Heart right ventricle (tissue), 16 donors: Measurements from ENCODE around the gene IPO4. TPM values are rescaled to one million over a fixed set of nuclear protein-coding genes. Genes with fewer than 3 reads are reported as not detected.

Source experiments
- ATAC-seq, 8 donors: fragments of 200-7000 bp; cut with Tn5 transposase; one replicate each; pipeline ENCODE4 v1.9.1; 2020; ENCODE audit warnings: mild to moderate bottlenecking in 8 of 8, moderate library complexity in 8 of 8, moderate number of reproducible peaks in 1 of 8
- DNase-seq, 2 donors: peaks; one replicate each; pipeline ENCODE4 v3.0.0-alpha.2; 2020
- H3K27ac ChIP-seq, 10 donors: fragments of 200-600 bp; sonication (generic) in 2 of 10; one replicate each; pipeline versions ENCODE4 v1.5.0 to v1.8.0; 2020 to 2022; ENCODE audit warnings: mild to moderate bottlenecking in 3 of 10
- H3K27me3 ChIP-seq, 7 donors: fragments of 200-600 bp; one replicate each; pipeline ENCODE4 v1.8.0; 2021 to 2022; ENCODE audit warnings: mild to moderate bottlenecking in 2 of 7
- H3K36me3 ChIP-seq, 9 donors: fragments of 200-600 bp; sonication (generic) in 1 of 9; one replicate each; pipeline versions ENCODE4 v1.5.0 to v1.8.0; 2020 to 2022; ENCODE audit warnings: mild to moderate bottlenecking in 2 of 9
- H3K4me1 ChIP-seq, 9 donors: fragments of 200-600 bp; sonication (generic) in 1 of 9; one replicate each; pipeline versions ENCODE4 v1.5.0 to v1.8.0; 2020 to 2022; ENCODE audit warnings: mild to moderate bottlenecking in 4 of 9
- H3K4me3 ChIP-seq, 10 donors: fragments of 200-600 bp; sonication (generic) in 2 of 10; one replicate each; pipeline versions ENCODE4 v1.5.0 to v1.8.0; 2020 to 2022; ENCODE audit warnings: mild to moderate bottlenecking in 7 of 10, moderate library complexity in 2 of 10
- H3K9me3 ChIP-seq, 11 donors: fragments of 200-600 bp in 10 of 11; sonication (generic) in 2 of 11; one replicate each; pipeline versions ENCODE4 v1.5.0 to v1.8.0; 2013 to 2022; ENCODE audit warnings: mild to moderate bottlenecking in 2 of 11, control low read depth in 1 of 11, moderate library complexity in 1 of 11
- CTCF ChIP-seq, 9 donors: fragments of 200-600 bp; sonication (generic) in 2 of 9; IDR thresholded peaks; one replicate each; pipeline versions ENCODE4 v1.5.0 to v1.8.0; 2021 to 2022; ENCODE audit warnings: antibody characterized with exemption in 9 of 9, mild to moderate bottlenecking in 5 of 9, moderate library complexity in 1 of 9
- WGBS, 2 donors: extraction: QIAGEN DNeasy Blood & Tissue Kit; methylation state at CpG; one replicate each; pipeline ENCODE4 v1.1.7; 2013; ENCODE audit warnings: inconsistent platforms in 1 of 2; 5-methylcytosine and 5-hydroxymethylcytosine counted together
- intact Hi-C, 10 donors: fragments of 100-400 bp; cut with DNase I; formaldehyde crosslinking; loops; one replicate each; pipeline versions ENCODE4 v1.11.1 to v1.14.2; 2022
- polyA plus RNA-seq, 2 donors: library from polyadenylated mRNA; stranded (reverse); fragments of 200-250 nt; gene quantifications; one replicate each; pipeline ENCODE4 v1.2.3, GENCODE V29; 2013
- total RNA-seq, 10 donors: library from RNA; stranded (reverse); fragmentation: NEBNext Ultra II Directional in 3 of 10; extraction: Animal tissue kit (Norgen Biotek cat#: 25700) in 3 of 10; gene quantifications; one replicate each; pipeline versions ENCODE4 v1.2.1 to v1.2.4, GENCODE V29; 2021 to 2023
- donor health status: Arrhythmogenic right ventricular cardiomyopathy.
- donor health status: ischemic (EF 13 %, LVEDD 7.1; RV severe dilation, severe dysfunction).
- donor health status: healthy with polysubstance abuse.
- donor health status: DM: no; HTN: yes; CAD: no.
- donor health status: DM: no; HTN: no; CAD: no.
- donor health status: ischemic (EF 25% LVEDD 6.9; RV normal size, moderate dysfunction).
- donor health status: ischemic (EF 25% LVEDD 5.7; RV mildly dilated, moderate dysfunction).
- donor health status: healthy.
- donor health status: DM: yes; HTN: yes; CAD: no.
- donor health status: Ischemic cardiomyopathy.
- donor health status: ischemic (EF 35%, LVEDD 5.7; RV mildly dilated, moderate dysfunction).
- donor health status: nonischemic (EF 11% LVEDD 7.7; RV severe dilation, severe dysfunction).
- donor health status: DM: yes; HTN: yes; CAD: no.
- donor health status: PGD.
- donor health status: ischemic (EF 29% LVEDD 5.4; RV normal size, mild dysfunction).
- donor health status: nonischemic (EF 23%, LVEDD 6.1; RV moderate dilation, normal function).

Gene IPO4
- total and polyA plus RNA-seq, 12 donors, result 4.4 to 23.8 (median 12.6) TPM

GRCh38 chr14:24211311-24211710 is 22.7 kb upstream of the IPO4 start:
- no peaks in the 10 kb centered on the region for H3K27me3 ChIP-seq
- intact Hi-C loops, result no loop called here
- no peaks in the 10 kb centered on the region for H3K9me3 ChIP-seq
- peaks cover 0 to 41% (median 26%) of the 10 kb centered on the region in 9 donors for H3K4me1 ChIP-seq
- no peak for ATAC-seq
- H3K4me3 ChIP-seq, result no peak overlapping the region
- DNase-seq, result no peak
- H3K36me3 ChIP-seq, result peaks cover 0 to 56% (median 26%) of the 10 kb centered on the region in 9 donors
- TF ChIP-seq CTCF (IDR thresholded peaks at IDR 0.05), result no peak
- 92 to 94% methylated on average over 6 of the region's 6 CpGs for WGBS, 2 donors
- no peak overlapping the region for H3K27ac ChIP-seq

DNA sequence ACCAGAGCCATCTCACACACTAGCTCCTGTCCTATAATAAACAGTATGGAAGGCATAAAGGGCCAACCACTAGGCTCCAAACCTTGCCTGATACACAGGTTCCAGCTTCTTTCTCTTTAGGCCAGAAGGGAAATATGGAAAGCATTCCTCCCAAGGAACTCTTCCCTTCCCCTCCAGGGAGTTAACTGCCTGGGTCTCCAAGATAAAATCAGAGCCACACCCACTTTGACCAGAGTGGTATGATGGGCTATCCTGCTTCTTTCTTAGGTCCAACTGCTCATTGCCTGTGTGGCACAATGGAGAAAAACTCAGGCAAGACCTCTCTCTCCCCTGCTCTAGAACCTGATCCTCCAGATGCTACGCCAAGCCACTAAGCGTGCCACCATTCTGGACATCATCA is 19.0 kb upstream of the IPO4 start:
- WGBS, 2 donors, result 99 to 100% methylated on average over 2 of the region's 2 CpGs
- Histone ChIP-seq H3K27me3 (no peaks in the 10 kb centered on the region), H3K4me1 (peaks cover 0 to 15% (median 6%) of the 10 kb centered on the region in 9 donors), H3K9me3 (no peaks in the 10 kb centered on the region), H3K36me3 (peaks cover 0 to 81% (median 35%) of the 10 kb centered on the region in 9 donors), H3K4me3 (no peak overlapping the region), H3K27ac (no peak overlapping the region)
- intact Hi-C loops, result no loop called here
- ATAC-seq (no peak), DNase-seq (no peak)
- TF ChIP-seq CTCF (IDR thresholded peaks at IDR 0.05), result no peak

DNA sequence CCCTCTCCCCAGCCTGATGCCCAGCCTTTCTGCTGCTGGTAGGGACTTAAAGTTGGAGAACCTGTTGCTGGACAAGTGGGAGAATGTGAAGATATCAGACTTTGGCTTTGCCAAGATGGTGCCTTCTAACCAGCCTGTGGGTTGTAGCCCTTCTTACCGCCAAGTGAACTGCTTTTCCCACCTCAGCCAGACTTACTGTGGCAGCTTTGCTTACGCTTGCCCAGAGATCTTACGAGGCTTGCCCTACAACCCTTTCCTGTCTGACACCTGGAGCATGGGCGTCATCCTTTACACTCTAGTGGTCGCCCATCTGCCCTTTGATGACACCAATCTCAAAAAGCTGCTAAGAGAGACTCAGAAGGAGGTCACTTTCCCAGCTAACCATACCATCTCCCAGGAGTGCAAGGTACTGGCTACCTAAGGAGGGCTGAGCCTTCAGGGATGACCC is 18.5 kb upstream of the IPO4 start:
- intact Hi-C loops, result no loop called here
- Histone ChIP-seq H3K4me3 (no peak overlapping the region), H3K4me1 (peaks cover 0 to 10% (median 3%) of the 10 kb centered on the region in 9 donors), H3K36me3 (peaks cover 0 to 86% (median 35%) of the 10 kb centered on the region in 9 donors), H3K9me3 (no peaks in the 10 kb centered on the region), H3K27ac (no peak overlapping the region), H3K27me3 (no peaks in the 10 kb centered on the region)
- no peak for TF ChIP-seq CTCF (IDR thresholded peaks at IDR 0.05)
- ATAC-seq, result peak in 1 of 8 donors; percentile 16
- DNase-seq, result no peak
- 97 to 98% methylated on average over 5 of the region's 5 CpGs for WGBS, 2 donors

- DNase-seq (no peak), ATAC-seq (no peak)
- Histone ChIP-seq H3K36me3 (peaks cover 0 to 90% (median 35%) of the 10 kb centered on the region in 9 donors), H3K27me3 (no peaks in the 10 kb centered on the region), H3K4me1 (peaks cover 0 to 4% (median 0%) of the 10 kb centered on the region in 9 donors), H3K9me3 (no peaks in the 10 kb centered on the region), H3K4me3 (no peak overlapping the region), H3K27ac (no peak overlapping the region)
- WGBS, 2 donors, result 97 to 99% methylated on average over 11 of the region's 11 CpGs
- intact Hi-C loops, result no loop called here
- TF ChIP-seq CTCF (IDR thresholded peaks at IDR 0.05), result no peak
Observed at GRCh38 chr14:24206260-24207103, 17.9 kb upstream of the IPO4 start.
